ENCODE results near the gene COBLL1.

Gene COBLL1

DNA sequence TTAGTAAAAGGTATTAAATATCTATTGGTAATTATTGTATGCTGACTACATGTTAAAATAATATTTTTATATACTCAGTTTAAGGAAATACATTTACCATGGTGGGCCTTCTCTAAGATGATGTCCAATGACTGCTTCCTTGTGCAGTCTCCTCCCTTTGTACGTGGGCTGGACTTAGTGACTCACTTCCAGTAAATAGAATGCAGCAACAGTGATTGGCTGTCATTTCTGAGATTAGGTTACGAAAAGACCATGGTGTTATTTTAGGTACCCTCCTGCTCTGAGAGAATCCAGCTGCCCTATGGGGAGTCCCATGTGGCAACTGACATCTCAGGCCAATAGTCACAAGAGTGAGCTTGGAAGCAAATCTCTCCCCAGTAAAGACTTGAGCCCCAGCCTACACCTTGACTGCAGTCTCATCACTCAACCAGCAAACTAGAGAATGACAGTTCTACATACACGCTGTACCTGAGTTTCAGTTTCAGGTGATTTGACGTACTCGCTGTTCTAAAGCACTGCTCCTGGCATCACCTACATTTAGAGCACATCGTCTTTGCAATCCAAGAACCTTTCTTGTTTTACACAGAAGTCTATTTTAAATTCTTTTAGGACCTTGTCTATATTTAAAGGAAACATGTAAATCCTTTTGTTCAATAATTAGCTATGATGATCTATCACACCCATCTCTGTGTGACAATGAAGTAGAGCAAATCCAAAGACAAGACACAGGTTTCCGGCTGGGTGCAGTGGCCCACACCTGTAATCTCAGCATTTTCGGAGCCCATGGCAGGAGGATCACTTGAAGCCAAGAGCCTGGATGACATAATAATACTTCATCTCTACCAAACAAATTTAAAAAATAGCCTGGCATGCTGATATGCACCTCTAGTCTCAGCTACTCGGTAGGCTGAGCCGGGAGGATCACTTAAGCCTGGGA, 87.2 kb downstream of the COBLL1 start:
- Histone ChIP-seq H3K4me1 (ENCODE audit: insufficient read depth, low read length) (no peaks in the 10 kb centered on the region), H3K9ac (ENCODE audit: low read depth, low read length) (no peak overlapping the region), H3K36me3 (ENCODE audit: insufficient read depth, low read length) (no peaks in the 10 kb centered on the region), H3K9me3 (ENCODE audit: control insufficient read depth, insufficient read depth, low read length) (no peaks in the 10 kb centered on the region)

DNA sequence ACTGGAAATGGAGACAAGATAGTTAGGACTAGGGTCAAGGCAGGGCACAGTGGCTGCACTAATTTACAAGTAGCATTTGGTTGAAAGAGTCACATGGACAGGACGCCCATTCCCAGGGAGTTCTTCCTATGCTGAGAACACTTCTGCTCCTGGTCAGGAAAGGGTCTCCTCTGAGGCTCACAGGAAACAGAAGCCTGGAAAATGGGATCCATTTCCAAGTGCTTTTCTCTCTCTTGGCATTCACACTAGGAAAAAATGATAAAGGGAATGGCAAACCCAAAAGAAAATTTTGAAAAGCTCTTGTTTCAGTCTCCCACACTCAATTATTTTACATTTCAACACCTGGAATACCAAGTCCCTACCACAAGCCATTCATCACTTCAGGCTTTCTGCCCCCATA, 88.7 kb downstream of the COBLL1 start:
- Histone ChIP-seq H3K9me3 (ENCODE audit: control insufficient read depth, insufficient read depth, low read length) (no peaks in the 10 kb centered on the region), H3K4me1 (ENCODE audit: insufficient read depth, low read length) (no peaks in the 10 kb centered on the region), H3K36me3 (ENCODE audit: insufficient read depth, low read length) (no peaks in the 10 kb centered on the region), H3K9ac (ENCODE audit: low read depth, low read length) (no peak overlapping the region)

DNA sequence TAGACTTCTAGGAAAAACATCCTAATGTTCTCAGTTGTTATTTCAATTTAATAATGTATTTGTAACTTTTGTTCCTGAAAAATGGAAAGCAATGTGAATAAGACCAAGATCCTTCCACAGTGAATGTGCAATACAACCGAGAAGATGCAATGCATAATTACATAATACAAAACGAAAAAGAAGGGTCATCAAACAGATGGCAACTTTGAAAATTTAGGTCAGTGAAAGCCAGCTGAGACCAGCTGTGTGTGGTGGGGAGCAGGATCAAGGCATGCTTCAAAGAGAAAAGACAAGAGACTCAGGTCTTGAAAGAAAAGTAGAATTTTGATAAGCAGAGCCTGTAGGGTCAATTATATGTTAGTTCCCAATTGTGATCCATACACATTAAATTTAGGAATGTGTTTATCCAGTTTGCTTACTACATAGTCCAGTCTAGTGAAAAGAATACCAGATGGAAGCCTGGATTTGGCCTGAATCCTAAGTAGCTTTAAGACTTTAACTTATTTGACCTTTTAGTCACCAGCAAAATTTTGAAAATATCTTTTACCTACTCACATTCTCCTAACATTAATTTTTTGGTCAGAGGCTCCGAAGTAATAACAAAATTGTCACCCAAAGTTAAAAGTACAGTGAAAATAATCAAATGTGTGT, 93.7 kb downstream of the COBLL1 start:
- Histone ChIP-seq H3K4me1 (ENCODE audit: insufficient read depth, low read length) (peaks cover 5% of the 10 kb centered on the region; the same call in 1 of the 2 replicates), H3K9me3 (ENCODE audit: control insufficient read depth, insufficient read depth, low read length) (no peaks in the 10 kb centered on the region), H3K9ac (ENCODE audit: low read depth, low read length) (no peak overlapping the region), H3K36me3 (ENCODE audit: insufficient read depth, low read length) (no peaks in the 10 kb centered on the region)

DNA sequence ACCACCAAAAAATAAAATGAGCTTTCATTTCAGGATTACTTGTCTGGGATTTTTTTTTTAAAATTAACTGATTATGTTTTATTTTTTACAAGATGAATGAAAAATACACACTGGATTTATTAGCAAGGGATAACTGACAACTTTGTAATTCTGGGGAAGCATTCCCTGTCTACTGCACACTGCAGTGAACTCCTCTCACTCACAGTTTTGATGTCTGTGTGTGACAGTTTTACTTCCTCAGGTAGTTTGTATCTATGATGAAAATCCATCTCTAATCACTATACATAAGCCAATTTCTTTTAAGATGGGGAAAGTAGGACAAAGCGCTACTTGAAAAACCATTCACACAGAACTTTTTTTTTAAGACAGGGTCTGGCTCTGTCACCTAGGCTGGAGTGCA, 94.5 kb downstream of the COBLL1 start:
- Histone ChIP-seq H3K9me3 (ENCODE audit: control insufficient read depth, insufficient read depth, low read length) (no peaks in the 10 kb centered on the region), H3K4me1 (ENCODE audit: insufficient read depth, low read length) (peaks cover 5% of the 10 kb centered on the region; the same call in 1 of the 2 replicates), H3K36me3 (ENCODE audit: insufficient read depth, low read length) (no peaks in the 10 kb centered on the region), H3K9ac (ENCODE audit: low read depth, low read length) (no peak overlapping the region)

DNA sequence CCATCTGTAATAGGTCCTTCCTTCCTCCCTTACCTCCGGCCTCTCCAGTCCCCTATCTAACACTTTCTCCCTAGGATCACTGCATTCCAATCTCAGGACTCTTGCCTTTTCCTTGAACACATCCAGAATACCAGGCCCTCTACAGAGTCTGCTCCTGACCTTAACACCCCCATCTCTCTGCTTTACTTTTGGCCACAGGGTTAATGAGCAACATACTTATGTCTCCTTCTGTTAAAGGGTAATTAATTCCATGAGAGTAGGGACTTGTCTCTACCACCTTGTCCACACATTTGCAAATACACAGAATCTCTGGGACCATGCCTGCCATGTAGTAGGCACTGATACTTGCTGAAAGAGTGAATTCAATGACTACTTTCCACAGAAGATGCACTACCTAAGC, 94.9 kb downstream of the COBLL1 start:
- H3K9ac ChIP-seq (ENCODE audit: low read depth, low read length): no peak overlapping the region
- H3K4me1 ChIP-seq (ENCODE audit: insufficient read depth, low read length): peaks cover 5% of the 10 kb centered on the region; the same call in 1 of the 2 replicates

DNA sequence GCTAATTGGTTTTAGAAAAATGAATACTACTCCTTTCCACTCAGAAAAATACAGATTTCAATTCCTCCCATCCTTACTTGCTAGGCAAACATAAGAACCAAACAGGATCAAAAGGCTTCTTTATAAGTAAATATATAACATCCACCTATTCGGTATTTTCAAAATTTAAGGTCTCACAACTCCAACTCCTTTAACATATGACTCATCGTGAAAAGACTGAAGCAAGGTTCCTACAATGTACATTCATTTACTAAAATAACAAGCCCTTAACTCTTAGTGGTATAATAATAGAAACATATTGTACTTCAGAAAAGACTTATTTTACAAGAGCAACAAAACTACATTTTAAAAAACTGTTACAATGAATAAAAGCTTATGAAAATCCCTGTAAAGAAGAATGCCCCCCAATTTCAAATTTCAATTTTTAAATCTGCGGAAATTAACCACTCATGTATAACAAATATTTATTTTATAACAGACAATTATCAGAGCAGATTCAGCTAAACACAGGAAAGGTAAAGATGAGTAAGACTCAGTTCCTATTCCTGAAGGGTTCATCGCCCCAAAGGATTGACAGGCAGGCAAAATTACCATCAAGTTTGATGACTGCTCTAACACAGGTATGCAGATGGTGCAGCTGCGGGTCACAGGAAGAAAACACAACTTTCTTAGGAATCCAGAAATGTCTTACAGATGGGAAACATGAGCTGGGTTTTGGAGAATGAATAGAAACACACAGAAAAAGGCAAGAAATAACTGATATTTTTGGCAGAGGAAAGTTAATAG, 96.4 kb downstream of the COBLL1 start:
- H3K9me3 ChIP-seq (ENCODE audit: control insufficient read depth, insufficient read depth, low read length): no peaks in the 10 kb centered on the region
- H3K36me3 ChIP-seq (ENCODE audit: insufficient read depth, low read length): no peaks in the 10 kb centered on the region
- no peak overlapping the region for H3K9ac ChIP-seq (ENCODE audit: low read depth, low read length)
- peaks cover 5% of the 10 kb centered on the region; the same call in 1 of the 2 replicates for H3K4me1 ChIP-seq (ENCODE audit: insufficient read depth, low read length)

More for the DNA sequence above, 94.9 kb downstream of the COBLL1 start:
- Histone ChIP-seq H3K9me3 (ENCODE audit: control insufficient read depth, insufficient read depth, low read length) (no peaks in the 10 kb centered on the region), H3K36me3 (ENCODE audit: insufficient read depth, low read length) (no peaks in the 10 kb centered on the region)

DNA sequence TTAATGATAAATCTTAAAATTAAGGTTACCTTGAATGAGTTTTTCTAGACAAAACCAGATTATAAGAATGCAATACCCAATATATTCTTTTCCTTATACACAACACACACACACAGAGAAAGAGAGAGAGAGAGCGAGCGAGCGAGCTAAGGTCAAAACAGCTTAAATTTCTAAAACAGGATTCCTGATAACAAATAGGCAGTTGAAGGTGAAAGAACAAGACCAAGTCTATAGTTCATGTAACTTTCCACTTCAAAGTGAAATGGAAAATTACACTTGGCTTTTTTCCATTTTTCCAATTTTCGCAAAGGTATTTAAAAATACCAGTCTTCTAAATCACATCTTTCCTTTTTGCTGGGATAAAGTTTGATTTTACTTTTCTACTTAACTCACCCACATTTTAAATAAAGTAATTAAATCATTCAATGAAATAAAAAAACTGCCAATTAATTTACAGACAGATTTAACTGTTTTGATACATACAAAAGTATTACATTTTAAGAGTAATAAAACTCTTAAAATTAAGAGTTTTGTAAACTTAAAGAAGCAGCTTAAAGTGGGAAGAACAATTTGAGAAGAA, 98.8 kb downstream of the COBLL1 start:
- Histone ChIP-seq H3K36me3 (ENCODE audit: insufficient read depth, low read length) (no peaks in the 10 kb centered on the region), H3K9ac (ENCODE audit: low read depth, low read length) (no peak overlapping the region), H3K4me1 (ENCODE audit: insufficient read depth, low read length) (peaks cover 5% of the 10 kb centered on the region; the same call in 1 of the 2 replicates), H3K9me3 (ENCODE audit: control insufficient read depth, insufficient read depth, low read length) (no peaks in the 10 kb centered on the region)

DNA sequence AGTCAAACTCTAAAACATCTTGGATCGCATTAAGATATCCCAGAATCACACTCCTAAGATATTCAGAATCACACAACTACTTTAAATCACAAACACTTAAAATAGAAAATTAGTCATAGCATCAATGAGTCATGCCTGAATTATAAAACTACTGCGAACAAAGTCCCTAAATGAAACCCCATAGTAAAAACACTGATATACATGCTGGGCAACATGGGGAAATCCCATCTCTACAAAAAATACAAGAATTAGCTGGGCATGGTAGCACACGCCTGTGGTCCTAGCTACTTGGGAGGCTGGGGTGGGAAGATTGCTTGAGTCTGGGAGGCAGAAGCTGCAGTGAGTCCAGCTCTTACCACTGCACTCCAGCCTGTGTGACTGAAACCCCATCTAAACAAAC, 101.7 kb downstream of the COBLL1 start:
- Histone ChIP-seq H3K9ac (ENCODE audit: low read depth, low read length) (no peak overlapping the region), H3K9me3 (ENCODE audit: control insufficient read depth, insufficient read depth, low read length) (no peaks in the 10 kb centered on the region), H3K36me3 (ENCODE audit: insufficient read depth, low read length) (no peaks in the 10 kb centered on the region), H3K4me1 (ENCODE audit: insufficient read depth, low read length) (no peaks in the 10 kb centered on the region)

DNA sequence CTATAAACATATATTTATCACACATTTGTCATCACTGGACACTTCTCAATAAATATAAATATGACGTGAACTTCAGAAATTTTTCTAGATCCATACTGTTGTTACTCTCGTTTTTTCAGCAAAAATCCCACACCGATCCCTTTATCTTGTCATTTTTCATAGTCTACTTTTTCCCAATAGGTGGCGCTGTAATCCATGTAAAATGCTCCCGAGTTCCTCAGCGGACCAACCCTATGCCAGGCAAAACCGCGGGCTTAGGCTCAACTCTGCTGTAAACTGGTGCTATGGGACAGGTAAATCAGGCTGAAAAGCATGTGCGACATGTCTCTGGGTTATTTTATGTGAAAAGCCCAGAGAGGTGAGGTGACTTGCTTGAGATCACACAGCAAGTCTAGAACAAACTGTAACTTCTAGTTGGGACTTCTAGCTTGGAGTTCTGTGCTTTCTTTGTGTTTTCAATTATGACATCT, 104.0 kb downstream of the COBLL1 start:
- no peak overlapping the region for H3K9ac ChIP-seq (ENCODE audit: low read depth, low read length)
- H3K4me1 ChIP-seq (ENCODE audit: insufficient read depth, low read length): no peaks in the 10 kb centered on the region
- H3K9me3 ChIP-seq (ENCODE audit: control insufficient read depth, insufficient read depth, low read length): no peaks in the 10 kb centered on the region
- no peaks in the 10 kb centered on the region for H3K36me3 ChIP-seq (ENCODE audit: insufficient read depth, low read length)

DNA sequence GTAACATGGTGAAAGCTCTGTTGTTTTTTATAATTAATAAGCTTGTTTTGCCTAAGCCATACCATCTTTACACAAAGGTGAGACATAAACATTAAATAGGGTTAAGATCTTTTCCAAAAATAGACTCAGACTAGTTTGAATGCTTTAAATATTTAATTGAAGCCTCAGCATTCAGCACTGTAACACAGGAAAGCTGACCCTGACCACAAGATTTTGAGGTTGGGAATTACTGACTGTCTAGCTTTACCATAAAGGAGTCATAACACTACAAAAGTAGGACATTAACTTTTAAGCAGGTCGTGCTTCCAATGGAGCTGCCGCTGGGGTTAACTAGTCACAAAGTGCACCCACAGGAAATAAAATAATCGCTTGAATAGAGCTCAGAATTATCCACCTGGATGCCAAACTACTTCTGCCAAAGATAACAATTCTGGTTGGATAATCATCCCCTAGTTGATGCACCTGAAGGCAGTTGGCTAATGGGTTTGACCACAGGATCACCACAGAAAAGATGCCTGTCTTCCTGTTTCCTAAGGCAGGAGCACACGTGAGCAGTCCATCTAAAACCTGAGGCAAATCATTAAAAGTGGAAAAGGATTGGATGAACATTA, 106.2 kb downstream of the COBLL1 start:
- Histone ChIP-seq H3K9me3 (ENCODE audit: control insufficient read depth, insufficient read depth, low read length) (no peaks in the 10 kb centered on the region), H3K4me1 (ENCODE audit: insufficient read depth, low read length) (no peaks in the 10 kb centered on the region), H3K9ac (ENCODE audit: low read depth, low read length) (no peak overlapping the region), H3K36me3 (ENCODE audit: insufficient read depth, low read length) (no peaks in the 10 kb centered on the region)

DNA sequence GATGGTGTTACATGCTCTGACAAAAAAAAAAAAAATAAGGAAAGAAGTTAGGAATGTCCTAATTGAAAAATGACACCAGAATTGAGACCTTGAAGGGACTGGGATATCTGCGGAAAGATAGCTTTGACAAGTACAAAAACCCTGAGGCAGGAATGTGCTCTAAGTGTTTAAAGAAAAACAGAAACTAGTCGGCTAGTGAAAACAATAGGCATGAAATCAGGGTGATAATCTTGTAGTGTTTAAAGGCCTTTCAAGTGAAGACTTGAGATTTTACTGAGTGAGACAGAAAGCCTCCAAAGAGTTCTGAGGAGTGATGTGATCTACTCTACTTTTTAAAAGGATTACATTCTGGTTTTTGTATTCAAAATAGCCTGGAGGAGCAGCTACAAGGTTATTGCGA, 107.4 kb downstream of the COBLL1 start:
- Histone ChIP-seq H3K36me3 (ENCODE audit: insufficient read depth, low read length) (no peaks in the 10 kb centered on the region), H3K9me3 (ENCODE audit: control insufficient read depth, insufficient read depth, low read length) (no peaks in the 10 kb centered on the region), H3K9ac (ENCODE audit: low read depth, low read length) (no peak overlapping the region), H3K4me1 (ENCODE audit: insufficient read depth, low read length) (no peaks in the 10 kb centered on the region)

DNA sequence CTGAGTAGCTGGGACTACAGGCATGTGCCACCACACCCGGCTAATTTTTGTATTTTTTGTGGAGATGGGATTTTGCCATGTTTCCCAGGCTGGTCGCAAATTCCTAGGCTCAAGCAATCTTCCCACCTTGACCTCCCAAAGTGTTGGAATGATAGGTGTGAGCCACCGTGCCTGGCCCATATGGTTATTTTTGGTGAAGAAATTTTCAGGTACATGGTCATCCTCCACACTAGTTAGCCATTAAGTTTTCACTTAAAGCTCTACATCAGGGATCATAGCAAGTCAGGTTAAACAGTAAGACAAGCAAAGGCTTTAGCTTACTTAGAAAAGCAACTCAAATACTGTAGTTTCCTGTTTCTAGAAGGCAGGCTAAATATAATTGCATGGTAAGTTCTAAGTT, 116.1 kb downstream of the COBLL1 start:
- H3K36me3 ChIP-seq (ENCODE audit: insufficient read depth, low read length): no peaks in the 10 kb centered on the region

DNA sequence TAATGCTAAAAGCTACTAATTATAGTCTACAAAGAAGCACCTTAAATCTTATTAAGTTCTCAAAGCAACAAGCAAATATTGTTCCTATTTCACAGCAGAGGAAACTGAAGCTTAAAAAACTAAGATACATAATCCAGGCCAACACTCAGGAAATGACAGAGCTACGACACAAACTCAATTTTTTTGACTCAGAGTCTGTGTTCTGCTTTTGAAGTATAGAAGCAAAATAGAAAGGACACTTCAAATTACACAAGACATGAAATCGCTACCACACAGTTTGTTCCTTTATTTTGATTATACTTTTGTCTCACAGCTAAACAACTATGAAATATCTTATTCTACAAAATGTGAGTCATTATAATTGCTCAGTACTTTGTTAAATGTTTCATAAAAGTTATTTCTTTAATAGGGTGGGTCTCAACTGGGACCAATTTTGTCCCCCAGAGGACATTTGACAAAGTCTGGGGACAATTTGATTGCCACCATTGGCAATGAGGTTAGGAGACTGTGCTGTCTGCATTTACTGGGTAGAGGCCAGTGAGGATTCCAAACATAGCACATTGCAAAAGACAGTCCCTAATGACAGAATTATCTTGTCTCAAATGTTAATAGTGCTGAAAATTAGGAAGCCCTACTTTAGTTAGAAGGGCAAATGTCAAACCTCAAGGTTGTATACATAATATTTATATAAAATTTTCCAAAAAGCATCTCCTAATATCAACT, 118.8 kb downstream of the COBLL1 start:
- H3K4me1 ChIP-seq (ENCODE audit: insufficient read depth, low read length): peaks cover 3% of the 10 kb centered on the region; the same call in 1 of the 2 replicates
- H3K36me3 ChIP-seq (ENCODE audit: insufficient read depth, low read length): no peaks in the 10 kb centered on the region
- no peak overlapping the region for H3K9ac ChIP-seq (ENCODE audit: low read depth, low read length)
- no peaks in the 10 kb centered on the region for H3K9me3 ChIP-seq (ENCODE audit: control insufficient read depth, insufficient read depth, low read length)

More for the DNA sequence above, 116.1 kb downstream of the COBLL1 start:
- H3K9ac ChIP-seq (ENCODE audit: low read depth, low read length): no peak overlapping the region
- peaks cover 1% of the 10 kb centered on the region; the same call in 1 of the 2 replicates for H3K4me1 ChIP-seq (ENCODE audit: insufficient read depth, low read length)
- no peaks in the 10 kb centered on the region for H3K9me3 ChIP-seq (ENCODE audit: control insufficient read depth, insufficient read depth, low read length)

Data from ES-I3 (cell line).